MCF 10A (cell line): ENCODE measurements around the gene GSK3A. TPM values are rescaled to one million over a fixed set of nuclear protein-coding genes. Genes with fewer than 3 reads are reported as not detected.

Source experiments
- BruUV-seq: library from RNA; stranded (reverse); fragments of 400-500 nt; replicated peaks from 2 replicates; lab custom pipeline; 2021; lab: Mats Ljungman, UMichigan
- CTCF ChIA-PET: fragments of 300-600 bp; sonication (Branson Sonifier 250); formaldehyde crosslinking; extraction: SDS; loops from one replicate; lab custom pipeline; 2021; ENCODE audit warnings: antibody characterized with exemption, inconsistent platforms; lab: Yijun Ruan, JAX
- POLR2A ChIA-PET: fragments of 300-600, 350-650 bp; sonication (Branson Sonifier 250); formaldehyde crosslinking; extraction: SDS; loops from one replicate; lab custom pipeline; 2020; ENCODE audit warnings: antibody characterized with exemption, inconsistent platforms; lab: Yijun Ruan, JAX
- DNase-seq: peaks from one replicate; pipeline ENCODE4 v3.0.0-alpha.2; 2018; ENCODE audit not compliant: unreplicated experiment
- H3K27ac Mint-ChIP-seq: one replicate; pipeline ENCODE4 v1.8.0; 2022; ENCODE audit warnings: mild to moderate bottlenecking, low read depth, mixed read lengths; ENCODE audit not compliant: unreplicated experiment
- H3K27me3 Mint-ChIP-seq: one replicate; pipeline ENCODE4 v1.8.0; 2022; ENCODE audit warnings: mixed read lengths; ENCODE audit not compliant: insufficient read depth, unreplicated experiment
- H3K36me3 Mint-ChIP-seq: one replicate; pipeline ENCODE4 v1.8.0; 2022; ENCODE audit warnings: mild to moderate bottlenecking, moderate library complexity, mixed read lengths; ENCODE audit not compliant: insufficient read depth, unreplicated experiment
- H3K4me1 Mint-ChIP-seq: one replicate; pipeline ENCODE4 v1.8.0; 2022; ENCODE audit warnings: mixed read lengths; ENCODE audit not compliant: insufficient read depth, unreplicated experiment
- H3K4me3 Mint-ChIP-seq: one replicate; pipeline ENCODE4 v1.8.0; 2022; ENCODE audit warnings: mild to moderate bottlenecking, moderate library complexity, mixed read lengths; ENCODE audit not compliant: unreplicated experiment
- H3K9me3 Mint-ChIP-seq: one replicate; pipeline ENCODE4 v1.8.0; 2022; ENCODE audit warnings: mixed read lengths; ENCODE audit not compliant: unreplicated experiment
- intact Hi-C: fragments of 100-400 bp; cut with micrococcal nuclease; formaldehyde crosslinking; loops from 2 replicates; pipeline ENCODE4 v1.14.1; 2022
- total RNA-seq: library from RNA; stranded (reverse); gene quantifications from 2 replicates; pipeline ENCODE4 v1.2.3, GENCODE V29; 2022
- TF ChIP-seq, protein P1 (sequence below): fragments of 200-600 bp; IDR thresholded peaks from one replicate; pipeline ENCODE4 v1.8.0; 2022; ENCODE audit warnings: antibody characterized with exemption, mild to moderate bottlenecking; ENCODE audit not compliant: unreplicated experiment

GSK3A gene
- total RNA-seq, 1 experiment from 2014 or later: 53.5 TPM

- H3K4me1 Mint-ChIP-seq: no peaks in the 10 kb centered on the region
- intact Hi-C loops: no loop called here
- BruUV-seq: no TSS peak
- ChIA-PET CTCF (interaction anchor here (0.6 to 1.9 kb wide), 5 partner anchors 8 to 1295 kb away, joined by 3 to 6 read pairs (median 3); no protein-coding TSS in a partner anchor), POLR2A (interaction anchor here (1.2 kb wide), 2 partner anchors 10 to 13 kb away, joined by 3 read pairs; partner anchors contain the start of gene GSK3A)
- H3K27ac Mint-ChIP-seq: no peak overlapping the region
- H3K27me3 Mint-ChIP-seq: no peaks in the 10 kb centered on the region
- TF ChIP-seq, protein P1, sequence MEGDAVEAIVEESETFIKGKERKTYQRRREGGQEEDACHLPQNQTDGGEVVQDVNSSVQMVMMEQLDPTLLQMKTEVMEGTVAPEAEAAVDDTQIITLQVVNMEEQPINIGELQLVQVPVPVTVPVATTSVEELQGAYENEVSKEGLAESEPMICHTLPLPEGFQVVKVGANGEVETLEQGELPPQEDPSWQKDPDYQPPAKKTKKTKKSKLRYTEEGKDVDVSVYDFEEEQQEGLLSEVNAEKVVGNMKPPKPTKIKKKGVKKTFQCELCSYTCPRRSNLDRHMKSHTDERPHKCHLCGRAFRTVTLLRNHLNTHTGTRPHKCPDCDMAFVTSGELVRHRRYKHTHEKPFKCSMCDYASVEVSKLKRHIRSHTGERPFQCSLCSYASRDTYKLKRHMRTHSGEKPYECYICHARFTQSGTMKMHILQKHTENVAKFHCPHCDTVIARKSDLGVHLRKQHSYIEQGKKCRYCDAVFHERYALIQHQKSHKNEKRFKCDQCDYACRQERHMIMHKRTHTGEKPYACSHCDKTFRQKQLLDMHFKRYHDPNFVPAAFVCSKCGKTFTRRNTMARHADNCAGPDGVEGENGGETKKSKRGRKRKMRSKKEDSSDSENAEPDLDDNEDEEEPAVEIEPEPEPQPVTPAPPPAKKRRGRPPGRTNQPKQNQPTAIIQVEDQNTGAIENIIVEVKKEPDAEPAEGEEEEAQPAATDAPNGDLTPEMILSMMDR: no peak
- H3K9me3 Mint-ChIP-seq: no peaks in the 10 kb centered on the region
- H3K36me3 Mint-ChIP-seq: peaks cover 83% of the 10 kb centered on the region
- no peak for DNase-seq
- H3K4me3 Mint-ChIP-seq: no peak overlapping the region
These were observed 13.0 kb downstream of the GSK3A start for GRCh38 chr19:42229301-42229854.

GRCh38 chr19:42228641-42229040 lies 13.8 kb downstream of the GSK3A start:
- ChIA-PET CTCF (interaction anchor here (0.6 to 1.1 kb wide), 4 partner anchors 9 to 1957 kb away, joined by 3 read pairs; no protein-coding TSS in a partner anchor), POLR2A (interaction anchor here (1.2 kb wide), 1 partner anchor 13 kb away, joined by 3 read pairs; the partner anchor contains the start of gene GSK3A)
- DNase-seq: no peak
- H3K27me3 Mint-ChIP-seq: no peaks in the 10 kb centered on the region
- intact Hi-C loops: no loop called here
- H3K4me3 Mint-ChIP-seq: no peak overlapping the region
- no peaks in the 10 kb centered on the region for H3K9me3 Mint-ChIP-seq
- H3K36me3 Mint-ChIP-seq: peaks cover 77% of the 10 kb centered on the region
- BruUV-seq: no TSS peak
- TF ChIP-seq, protein P1: no peak
- H3K4me1 Mint-ChIP-seq: no peaks in the 10 kb centered on the region
- peak overlapping the region; percentile 74 for H3K27ac Mint-ChIP-seq

DNA sequence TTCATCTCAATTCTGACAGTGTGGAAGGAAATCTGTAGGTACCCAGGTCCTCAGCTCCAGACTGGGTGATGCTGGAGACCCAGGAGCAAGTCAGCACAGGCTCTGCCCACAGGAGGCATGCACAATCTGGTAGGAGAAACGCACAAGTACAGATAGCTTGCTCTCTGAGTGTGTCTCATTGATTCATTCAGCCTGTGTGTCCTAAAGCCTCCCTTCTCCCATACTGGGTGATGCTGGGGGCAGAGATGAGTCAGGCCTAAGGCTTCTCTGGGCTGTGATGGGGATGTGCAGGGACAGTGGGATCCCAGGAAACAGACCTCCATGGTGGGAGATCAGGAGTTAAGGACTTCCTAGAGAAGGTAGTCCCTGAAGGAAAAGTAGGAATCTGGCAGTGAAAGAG lies 15.5 kb downstream of the GSK3A start:
- TF ChIP-seq, protein P1: no peak
- no peaks in the 10 kb centered on the region for H3K27me3 Mint-ChIP-seq
- peaks cover 73% of the 10 kb centered on the region for H3K36me3 Mint-ChIP-seq
- no peak overlapping the region for H3K4me3 Mint-ChIP-seq
- ChIA-PET CTCF (no interaction called here), POLR2A (interaction anchor here (1.0 kb wide), 1 partner anchor 44 kb away, joined by 3 read pairs; no protein-coding TSS in a partner anchor)
- DNase-seq: no peak
- BruUV-seq: no TSS peak
- intact Hi-C loops: no loop called here
- no peaks in the 10 kb centered on the region for H3K9me3 Mint-ChIP-seq
- H3K27ac Mint-ChIP-seq: no peak overlapping the region
- peaks cover 8% of the 10 kb centered on the region for H3K4me1 Mint-ChIP-seq

DNA sequence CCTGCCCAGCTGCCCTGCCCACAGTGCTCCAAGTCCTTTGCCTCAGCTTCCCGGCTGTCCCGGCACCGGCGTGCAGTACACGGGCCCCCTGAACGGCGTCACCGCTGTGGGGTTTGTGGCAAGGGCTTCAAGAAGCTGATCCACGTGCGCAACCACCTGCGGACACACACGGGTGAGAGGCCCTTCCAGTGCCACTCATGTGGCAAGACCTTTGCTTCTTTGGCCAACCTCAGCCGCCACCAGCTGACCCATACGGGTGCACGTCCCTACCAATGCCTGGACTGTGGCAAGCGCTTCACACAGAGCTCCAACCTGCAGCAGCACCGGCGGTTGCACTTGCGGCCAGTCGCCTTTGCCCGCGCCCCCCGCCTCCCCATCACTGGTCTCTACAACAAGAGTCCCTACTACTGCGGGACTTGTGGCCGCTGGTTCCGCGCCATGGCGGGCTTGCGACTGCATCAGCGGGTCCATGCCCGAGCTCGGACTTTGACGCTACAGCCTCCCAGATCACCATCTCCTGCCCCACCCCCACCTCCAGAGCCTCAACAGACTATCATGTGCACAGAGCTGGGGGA lies 16.6 kb downstream of the GSK3A start:
- no peak for DNase-seq
- ChIA-PET CTCF (interaction anchor here (0.6 to 1.3 kb wide), 4 partner anchors 10 to 78 kb away, joined by 3 read pairs; no protein-coding TSS in a partner anchor), POLR2A (interaction anchor here (1.0 kb wide), 2 partner anchors 9 to 45 kb away, joined by 3 read pairs; no protein-coding TSS in a partner anchor)
- Mint-ChIP-seq H3K27me3 (no peaks in the 10 kb centered on the region), H3K36me3 (peaks cover 66% of the 10 kb centered on the region), H3K27ac (no peak overlapping the region), H3K4me1 (peaks cover 8% of the 10 kb centered on the region), H3K4me3 (no peak overlapping the region), H3K9me3 (no peaks in the 10 kb centered on the region)
- intact Hi-C loops: no loop called here
- TF ChIP-seq, protein P1: no peak
- BruUV-seq: no TSS peak
